CD1c-positive myeloid dendritic cell (primary cell): ENCODE measurements around the gene CD24.

Experiments
- DNase-seq: peaks from one replicate; pipeline ENCODE4 v3.0.0-alpha.2; 2016; ENCODE audit errors: extremely low spot score

Gene CD24

DNA sequence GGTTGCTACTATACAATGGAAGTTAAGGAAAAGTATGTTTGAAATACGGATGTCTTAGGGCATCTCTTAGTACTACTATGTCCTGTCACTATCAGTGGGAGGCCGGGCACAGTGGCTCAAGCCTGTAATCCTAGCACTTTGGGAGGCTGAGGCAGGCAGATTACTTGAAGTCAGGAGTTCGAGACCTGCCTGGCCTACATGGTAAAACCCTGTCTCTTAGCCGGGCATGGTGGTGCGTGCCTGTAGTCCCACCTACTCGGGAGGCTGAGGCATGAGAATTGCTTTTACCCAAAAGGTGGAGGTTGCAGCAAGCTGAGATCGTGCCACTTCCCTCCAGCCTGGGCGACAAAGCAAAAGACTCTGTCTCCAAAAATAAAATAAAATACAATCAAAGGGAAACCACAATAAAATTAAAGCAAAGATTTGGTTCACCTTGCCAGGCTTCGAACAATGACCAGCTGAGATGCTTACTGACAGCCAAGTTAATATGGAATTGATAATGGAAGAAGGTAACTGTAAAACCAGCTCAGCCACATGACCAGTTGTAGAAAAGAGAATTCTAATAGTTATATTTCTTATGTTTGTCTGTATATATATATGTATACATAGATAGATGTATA lies 6.5 kb downstream of the CD24 start:
- DNase-seq, result no peak

DNA sequence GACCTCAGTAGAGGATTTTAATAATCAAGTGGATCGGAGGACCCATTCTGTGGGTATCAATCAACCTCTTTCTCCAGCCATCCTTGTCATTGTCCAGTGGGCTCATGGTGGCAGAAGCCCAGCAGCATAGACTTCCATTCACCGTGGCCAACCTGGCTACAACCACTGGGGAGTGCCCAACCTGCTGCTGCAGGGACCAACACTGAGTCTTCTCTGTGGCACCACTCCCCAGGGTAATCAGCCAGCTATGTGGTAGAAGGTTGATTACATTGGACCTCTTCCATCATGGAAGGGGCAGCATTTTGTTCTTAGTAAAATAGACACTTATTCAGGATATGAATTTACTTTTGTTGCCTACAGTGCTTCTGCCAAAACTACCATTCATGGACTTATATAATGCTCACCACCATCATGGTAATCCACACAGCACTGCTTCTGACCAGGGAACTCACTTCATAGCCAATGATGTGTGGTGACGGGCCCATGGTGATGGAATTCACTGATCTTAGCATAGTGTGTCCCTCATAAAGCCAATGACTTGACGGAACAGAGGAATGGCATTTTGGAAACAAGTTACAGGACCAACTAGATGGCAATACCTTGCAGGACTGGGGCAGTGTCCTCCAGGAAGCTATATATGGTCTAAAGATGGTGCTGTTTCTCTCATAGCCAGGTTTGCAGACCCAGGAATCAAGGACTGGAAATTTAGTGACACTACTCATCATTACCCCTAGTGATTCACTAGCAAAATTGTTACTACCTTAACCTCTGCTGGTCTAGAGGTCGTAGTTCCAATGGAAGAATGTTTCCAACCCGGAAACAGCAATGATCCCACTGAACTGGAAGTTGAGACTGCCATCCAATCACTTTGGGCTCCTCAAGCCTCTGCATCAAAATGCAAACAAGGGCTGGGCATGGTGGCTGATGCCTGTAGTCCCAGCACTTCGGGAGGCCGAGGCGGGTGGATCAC lies 7.6 kb downstream of the CD24 start:
- DNase-seq, result no peak

DNA sequence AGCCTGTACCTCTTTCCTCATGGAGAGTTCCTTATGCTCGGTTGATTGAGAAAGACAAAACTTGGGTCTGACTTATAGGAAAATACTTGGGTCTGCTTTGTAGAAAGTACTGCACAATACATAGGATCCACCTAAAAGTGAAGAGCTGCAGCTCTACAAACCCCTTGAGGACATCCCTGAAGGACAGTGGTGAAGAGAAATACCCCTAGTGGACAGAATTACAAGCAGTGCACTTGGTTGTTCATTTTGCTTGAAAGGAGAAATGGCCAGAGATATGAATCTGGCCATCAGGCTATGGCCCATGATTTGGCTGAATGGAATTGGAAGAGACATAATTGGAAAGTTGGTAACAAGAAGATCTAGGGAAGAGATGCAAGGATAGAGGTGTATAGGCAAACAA lies 8.3 kb downstream of the CD24 start:
- no peak for DNase-seq

DNA sequence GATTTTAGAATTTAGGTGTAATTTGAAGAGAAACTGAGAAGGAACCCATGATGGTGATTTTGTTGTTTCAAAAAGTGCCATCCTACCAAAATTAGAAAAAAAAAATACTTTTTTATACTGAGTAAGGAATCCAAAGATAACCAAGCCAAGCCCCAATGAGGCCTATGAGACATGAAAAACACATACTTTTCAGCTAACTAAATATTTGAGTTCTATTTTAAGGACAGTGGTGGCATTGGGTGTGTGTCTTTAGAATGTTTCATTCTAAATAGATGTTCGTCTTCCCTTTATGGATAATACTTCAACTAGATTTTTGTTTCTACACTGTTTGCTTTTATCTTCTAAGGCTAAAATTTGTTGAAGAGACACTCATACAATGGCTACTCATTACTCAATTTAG lies 9.6 kb downstream of the CD24 start:
- DNase-seq, result no peak

DNA sequence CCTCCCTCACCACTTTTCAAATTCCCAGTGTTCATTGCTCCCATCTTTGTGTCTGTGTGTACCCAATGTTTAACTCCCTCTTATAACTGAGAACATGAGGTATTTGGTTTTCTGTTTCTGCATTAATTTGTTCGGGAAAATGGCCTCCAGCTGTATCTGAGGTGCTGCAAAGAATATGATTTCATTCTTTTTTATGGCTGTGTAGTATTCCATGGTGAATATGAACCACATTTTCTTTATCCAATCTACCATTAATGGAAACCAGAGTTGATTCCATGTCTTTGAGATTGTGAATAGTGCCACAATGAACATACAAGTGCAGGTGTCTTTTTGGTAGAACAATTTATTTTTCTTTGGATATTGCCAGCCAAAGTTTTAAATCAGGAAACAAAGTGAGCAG lies 10.4 kb downstream of the CD24 start:
- DNase-seq, result no peak

DNA sequence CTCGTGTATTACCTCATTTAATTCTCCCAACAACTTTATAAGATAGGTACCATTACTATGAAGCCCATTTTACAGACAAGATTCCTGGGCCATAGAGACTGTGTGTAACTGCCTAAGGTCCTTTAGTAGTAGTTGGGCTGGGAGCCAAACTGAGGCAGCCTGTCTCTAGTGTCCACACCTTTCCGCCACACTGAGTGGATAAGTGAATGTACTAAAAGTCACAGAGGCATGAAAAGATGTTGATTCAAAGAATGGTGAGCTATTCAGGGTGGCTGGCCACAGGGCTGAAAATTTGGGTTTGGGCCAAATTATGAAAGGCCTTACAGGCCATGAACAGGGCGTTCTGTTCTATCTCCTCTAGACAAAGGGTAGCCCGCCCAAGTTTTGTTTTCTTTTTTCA lies 11.0 kb downstream of the CD24 start:
- DNase-seq, result no peak

DNA sequence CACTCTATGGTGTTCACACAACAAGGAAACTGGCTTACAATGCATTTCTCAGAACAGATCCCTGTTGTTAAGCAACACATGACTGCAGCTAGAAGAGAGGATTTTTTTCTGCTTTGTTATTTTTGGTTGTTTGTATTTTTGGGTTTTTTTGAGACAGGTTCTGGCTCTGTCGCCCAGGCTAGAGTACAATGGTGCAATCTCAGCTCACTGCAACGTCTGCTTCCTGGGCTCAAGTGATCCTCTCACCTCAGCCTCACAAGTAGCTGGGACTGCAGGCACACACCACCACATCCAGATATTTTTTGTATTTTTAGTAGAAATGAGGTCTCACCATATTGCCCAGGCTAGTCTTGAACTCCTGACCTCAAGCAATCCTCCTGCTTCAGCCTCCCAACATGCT lies 12.7 kb downstream of the CD24 start:
- DNase-seq, result no peak

DNA sequence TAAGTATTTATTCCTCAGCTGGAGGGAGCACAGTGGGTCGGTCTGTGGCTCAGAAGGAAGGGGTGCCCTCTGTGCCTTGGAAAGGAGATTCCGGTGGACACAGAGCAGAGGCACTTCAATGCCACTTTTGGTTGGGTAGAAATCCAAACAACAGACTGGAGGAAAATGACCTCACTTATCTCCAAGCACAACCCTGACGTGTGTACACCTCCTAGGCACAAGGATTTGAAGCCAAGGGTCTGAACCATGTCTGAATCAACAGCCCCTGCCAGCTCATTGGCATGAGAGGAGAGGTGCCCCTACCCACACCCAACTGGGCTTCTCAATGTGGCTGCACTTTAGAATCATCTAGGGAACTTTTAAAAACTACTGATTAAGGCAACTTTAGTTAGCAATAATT lies 13.4 kb downstream of the CD24 start:
- no peak for DNase-seq

DNA sequence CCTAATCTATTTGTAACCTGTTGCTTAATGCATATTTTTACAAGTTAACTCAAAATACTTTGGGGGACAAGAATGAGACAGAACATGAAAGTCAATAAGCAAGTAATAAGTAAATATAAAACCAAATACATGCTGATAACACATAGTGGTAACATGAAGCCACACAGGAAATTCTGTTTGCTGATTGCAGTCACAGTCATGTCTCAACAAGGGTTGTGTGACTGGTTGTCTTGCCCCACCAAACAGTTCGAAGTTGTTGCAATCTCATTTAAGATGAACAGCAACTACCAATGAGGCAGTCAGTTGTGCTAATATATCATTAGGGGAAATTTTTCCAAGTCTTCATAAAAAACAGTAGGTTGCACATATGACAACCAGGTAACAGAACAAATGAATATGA lies 14.5 kb downstream of the CD24 start:
- no peak for DNase-seq

DNA sequence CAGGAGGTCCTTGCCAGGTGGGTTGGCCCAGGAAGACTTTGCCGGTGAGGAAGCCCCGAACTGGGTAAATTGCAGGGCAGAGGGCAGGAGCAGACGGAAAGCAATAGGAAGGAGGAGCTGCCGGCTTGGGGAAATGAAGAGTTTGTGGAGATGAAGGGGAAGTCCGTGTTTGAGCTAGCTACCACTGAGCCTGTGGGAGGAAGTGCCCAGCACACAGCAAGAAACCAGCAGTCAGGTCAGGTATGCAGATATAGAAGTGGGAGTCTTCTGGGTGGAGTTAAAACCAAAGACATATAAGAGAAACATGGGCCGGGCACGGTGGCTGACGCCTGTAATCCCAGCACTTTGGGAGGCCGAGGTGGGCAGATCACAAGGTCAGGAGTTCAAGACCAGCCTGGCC lies 34.7 kb downstream of the CD24 start:
- DNase-seq, result peak; percentile 3

DNA sequence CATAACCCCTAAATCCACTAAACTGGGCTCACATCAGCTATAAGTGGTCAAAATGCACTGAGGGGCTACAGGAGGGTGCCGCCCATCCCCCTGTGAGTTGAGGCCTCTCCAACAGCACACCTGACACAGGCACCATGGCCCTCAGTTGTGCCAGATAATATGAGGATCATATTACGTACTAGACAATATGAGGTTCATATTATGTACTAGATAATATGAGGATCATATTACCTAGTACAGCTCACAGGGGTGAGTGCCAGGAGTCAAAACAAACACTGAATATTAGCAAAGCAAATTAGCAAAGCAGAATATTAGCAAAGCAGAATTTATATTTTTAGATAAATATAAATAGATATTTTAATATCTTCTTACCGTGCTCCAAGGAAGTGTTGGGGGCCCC lies 35.3 kb downstream of the CD24 start:
- no peak for DNase-seq

DNA sequence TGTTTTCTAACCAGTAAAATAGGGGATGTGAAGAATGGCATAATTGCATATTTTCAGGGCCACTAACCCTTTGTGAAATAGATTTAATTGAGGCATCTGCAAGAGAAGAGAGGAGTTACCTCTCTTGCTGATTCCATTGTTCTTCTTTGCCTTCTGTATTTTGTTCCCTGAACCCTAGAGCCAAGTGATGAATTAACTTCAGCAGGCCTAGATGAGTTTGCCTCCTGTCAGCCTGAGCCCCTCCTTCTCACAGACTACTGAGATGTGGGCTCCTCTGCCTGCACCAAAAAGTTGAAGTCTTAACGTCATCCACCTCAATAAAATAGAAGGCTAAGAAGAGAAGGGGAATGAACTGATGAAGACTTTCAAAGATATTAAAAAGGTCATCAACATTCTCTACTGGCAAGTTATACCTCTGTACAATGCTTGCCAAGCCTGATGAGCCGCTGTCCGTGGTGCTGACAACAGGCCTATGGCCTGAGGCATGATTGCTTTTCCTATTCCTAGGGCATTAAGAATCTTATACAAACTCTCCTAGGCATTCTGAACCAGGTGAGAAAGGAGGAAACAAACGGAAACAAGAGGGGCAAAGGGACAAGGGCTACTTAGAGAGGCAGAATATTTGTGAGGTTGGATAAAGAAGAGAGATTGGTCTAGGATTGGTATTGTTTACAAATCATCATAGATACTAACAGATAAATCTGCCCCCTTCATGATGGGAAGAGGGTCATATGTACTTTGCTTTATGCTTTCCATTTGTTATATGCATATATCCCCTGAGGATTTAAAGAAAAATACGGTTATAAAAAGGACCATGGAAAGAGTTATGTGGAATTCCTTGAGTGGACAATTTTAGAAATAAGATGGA lies 46.8 kb downstream of the CD24 start:
- DNase-seq, result no peak

DNA sequence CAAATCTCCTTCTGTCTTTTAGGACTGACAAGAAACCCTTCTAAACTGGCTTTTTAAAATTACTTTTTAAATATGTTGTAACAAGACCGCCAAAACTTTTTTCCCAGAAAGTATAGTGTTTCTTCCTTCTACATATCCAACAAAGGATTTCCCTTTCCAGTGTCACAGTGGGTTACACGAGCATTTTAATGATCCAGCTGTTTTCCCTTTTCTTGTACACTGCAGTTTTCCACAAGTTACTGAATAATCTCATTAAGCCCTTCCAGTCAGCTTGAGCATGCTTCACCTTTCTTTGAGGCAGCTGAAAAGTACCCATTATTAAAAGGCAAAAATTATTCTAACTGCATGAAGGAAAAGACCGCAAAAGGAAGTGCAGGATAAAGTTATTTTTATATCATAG lies 48.6 kb downstream of the CD24 start:
- no peak for DNase-seq

DNA sequence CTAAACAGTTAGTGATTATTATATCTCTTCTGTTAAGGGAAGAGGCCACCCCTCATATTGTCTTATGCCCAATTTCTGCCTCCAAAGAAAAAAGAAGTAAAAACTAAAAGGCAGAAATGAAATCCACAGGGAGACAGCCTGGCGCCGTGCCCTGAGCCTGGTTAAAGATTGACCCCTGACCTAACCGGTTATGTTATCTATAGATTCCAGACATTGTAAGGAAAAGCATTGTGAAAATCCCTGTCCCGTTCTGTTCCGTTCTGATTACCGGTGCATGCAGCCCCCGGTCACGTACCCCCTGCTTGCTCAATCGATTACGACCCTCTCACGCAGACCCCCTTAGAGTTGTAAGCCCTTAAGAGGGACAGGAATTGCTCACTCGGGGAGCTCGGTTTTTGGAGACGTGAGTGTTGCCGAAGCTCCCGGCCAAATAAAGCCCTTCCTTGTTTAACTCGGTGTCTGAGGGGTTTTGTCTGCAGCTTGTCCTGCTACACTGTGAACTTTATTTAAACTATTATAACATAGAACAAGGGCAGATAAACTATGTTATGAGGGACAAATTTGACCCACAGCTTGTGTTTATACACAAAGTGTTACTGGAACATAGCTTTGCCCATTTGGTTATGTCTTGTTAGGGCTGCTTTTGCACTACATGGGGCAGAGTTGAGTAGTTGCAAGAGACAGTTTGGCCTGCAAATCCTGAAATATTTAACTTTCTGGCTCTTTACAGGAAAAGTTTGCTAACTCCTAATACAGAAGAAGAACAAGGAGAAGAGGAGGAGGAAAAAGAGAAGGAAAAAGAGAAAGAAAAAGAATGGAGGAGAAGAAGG lies 49.6 kb downstream of the CD24 start:
- no peak for DNase-seq

DNA sequence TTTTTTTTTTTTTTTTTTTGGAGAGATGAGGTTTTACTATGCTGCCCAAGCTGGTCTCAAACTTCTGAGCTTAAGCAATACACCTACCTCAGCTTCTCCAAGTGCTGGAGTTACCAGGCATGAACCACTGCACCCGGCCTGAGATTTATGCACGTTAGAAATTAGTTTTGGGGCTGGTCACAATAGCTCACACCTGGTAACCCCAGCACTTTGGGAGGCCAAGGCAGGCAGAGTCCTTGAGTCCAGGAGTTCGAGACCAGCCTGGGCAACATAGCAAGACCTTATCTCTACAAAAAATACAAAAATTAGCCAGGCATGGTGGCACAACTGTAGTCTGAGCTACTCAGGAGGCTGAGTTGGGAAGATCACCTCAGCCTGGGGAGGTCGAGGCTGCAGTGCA lies 51.9 kb downstream of the CD24 start:
- DNase-seq, result no peak
